GM12801 (cell line): ENCODE results near the gene COA7.

ENCODE experiments used
- CTCF ChIP-seq: IDR thresholded peaks from one replicate; pipeline ENCODE4 v1.5.1; 2011; ENCODE audit warnings: control low read depth; ENCODE audit not compliant: insufficient read length; ENCODE audit errors: extremely low read depth

COA7 gene

GRCh38 chr1:52680353-52680752 lies 17.8 kb downstream of the COA7 start:
- TF ChIP-seq CTCF: no peak

- no peak for TF ChIP-seq CTCF
These were observed 18.6 kb downstream of the COA7 start for GRCh38 chr1:52679498-52679897.

DNA sequence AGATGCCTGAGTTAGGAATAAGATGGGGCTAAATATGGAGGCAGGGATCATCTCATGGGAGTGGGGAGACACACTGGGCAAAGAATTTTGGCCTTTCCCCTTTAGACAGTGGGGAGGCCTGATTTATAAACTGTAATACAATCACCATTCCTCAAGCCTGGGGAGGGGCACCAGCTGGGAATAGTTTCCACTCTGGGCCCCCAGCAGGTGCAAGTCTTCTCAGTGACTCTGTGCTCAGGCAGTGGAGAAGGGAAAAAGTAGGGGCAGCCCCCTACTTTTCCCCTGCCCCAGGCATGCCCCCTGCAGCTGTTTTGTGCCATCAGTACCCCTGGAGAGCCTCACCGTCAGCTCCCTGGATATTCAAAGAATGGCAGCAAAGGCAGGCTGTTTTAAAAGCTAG lies 19.1 kb downstream of the COA7 start:
- TF ChIP-seq CTCF: no peak

DNA sequence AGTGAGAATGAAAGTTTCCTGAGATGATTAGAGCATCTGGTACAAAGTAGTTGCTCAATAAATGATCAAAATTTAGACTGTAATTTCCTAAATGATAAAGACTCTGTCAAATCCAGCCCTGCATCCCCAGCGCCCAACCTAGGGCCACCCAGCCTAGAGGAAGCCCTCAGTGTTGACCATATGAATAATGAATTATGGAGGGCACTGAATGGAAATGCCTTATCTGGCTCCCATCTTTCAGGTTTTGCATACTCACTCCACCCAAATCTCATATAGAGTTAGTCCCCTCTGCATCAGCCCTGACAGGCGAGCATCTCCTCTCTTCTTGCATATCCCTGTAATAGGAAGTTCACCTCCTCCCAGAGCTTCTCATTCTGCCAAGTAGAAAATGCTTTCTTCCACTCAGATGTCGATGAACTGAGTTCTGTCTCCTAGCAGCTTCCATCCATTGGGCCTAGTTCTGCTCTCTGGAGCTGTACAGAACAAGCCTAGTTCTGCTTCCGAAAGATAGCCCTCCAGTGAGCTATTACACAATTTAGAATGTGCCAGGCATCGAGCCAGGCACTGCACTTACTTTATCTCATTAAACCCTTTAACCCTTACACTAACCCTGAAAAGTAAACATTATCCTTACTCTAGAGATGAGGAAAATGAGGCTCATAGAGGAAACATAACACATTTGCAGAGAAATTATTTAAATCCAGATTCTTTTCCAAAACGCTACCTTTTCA lies 20.9 kb downstream of the COA7 start:
- TF ChIP-seq CTCF: no peak

GRCh38 chr1:52676249-52676903 lies 21.8 kb downstream of the COA7 start:
- TF ChIP-seq CTCF: no peak

- TF ChIP-seq CTCF: no peak
These were observed 23.4 kb downstream of the COA7 start for GRCh38 chr1:52674497-52675384.

DNA sequence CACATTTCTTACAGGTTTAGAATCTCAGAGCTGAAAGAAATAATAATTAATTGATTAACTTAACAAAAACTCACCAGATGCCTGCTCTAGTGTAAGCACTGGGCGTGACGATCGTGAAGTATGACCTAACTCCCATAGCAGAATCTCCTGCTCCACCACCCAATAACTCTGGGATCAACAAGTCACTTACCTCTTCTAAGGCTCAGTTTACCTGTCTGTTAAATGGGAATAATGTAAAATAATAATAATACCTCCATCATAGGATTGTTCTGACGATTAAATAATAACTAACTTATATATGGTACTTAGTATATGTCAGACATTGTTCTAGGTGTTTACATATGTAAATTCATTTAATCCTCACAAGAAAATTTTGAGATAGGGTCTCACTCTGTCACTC lies 24.6 kb downstream of the COA7 start:
- TF ChIP-seq CTCF: no peak
